Measurements from ENCODE around the gene PDZD2.

The PDZD2 gene

DNA sequence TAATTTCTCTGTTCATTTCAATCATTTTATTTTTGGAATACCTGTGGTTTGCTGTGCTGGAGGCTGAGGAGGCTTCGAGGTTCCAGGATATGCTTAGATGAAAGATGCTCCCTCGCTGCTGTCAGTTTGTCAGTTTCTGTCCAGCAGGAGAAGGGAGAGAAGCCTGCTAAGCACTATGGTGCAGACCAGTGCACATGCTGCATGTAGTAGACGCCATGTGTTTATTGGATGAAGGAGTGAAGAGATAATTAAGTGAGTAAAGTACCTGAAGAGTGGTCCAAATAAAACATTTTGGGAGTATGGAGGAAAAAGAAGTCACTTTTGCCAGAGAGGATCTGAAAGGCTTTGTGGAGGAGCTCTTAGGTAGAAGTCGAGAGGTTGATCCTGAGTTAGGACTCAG, 2.1 kb downstream of the PDZD2 start:
- no peak overlapping the region for H3K4me3 ChIP-seq (ENCODE audit: control insufficient read depth, low read depth, low read length)
- no peak for DNase-seq (ENCODE audit: low read depth)
- TF ChIP-seq, protein P1, sequence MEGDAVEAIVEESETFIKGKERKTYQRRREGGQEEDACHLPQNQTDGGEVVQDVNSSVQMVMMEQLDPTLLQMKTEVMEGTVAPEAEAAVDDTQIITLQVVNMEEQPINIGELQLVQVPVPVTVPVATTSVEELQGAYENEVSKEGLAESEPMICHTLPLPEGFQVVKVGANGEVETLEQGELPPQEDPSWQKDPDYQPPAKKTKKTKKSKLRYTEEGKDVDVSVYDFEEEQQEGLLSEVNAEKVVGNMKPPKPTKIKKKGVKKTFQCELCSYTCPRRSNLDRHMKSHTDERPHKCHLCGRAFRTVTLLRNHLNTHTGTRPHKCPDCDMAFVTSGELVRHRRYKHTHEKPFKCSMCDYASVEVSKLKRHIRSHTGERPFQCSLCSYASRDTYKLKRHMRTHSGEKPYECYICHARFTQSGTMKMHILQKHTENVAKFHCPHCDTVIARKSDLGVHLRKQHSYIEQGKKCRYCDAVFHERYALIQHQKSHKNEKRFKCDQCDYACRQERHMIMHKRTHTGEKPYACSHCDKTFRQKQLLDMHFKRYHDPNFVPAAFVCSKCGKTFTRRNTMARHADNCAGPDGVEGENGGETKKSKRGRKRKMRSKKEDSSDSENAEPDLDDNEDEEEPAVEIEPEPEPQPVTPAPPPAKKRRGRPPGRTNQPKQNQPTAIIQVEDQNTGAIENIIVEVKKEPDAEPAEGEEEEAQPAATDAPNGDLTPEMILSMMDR (IDR thresholded peaks at IDR 0.05; ENCODE audit: control insufficient read depth, insufficient read depth, low read depth, low read length, missing control alignments): no peak

DNA sequence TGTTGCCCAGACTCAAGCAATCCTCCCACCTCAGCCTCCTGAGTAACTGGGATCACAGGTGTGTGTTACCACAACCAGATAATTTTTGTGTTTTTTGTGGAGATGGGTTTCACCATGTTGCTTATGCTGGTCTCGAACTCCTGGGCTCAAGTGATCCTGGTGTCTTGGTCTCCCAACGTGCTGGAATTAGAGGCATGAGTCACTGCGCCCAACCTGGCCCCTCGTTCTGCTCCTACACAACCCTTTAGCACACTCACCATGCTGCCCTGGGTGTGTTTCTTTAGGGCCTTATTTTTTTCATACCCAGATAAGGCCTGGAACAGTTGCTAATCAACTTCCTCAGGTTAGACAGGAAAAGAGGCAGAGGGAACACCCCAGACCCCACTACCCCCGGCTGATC, 2.6 kb downstream of the PDZD2 start:
- H3K4me3 ChIP-seq (ENCODE audit: control insufficient read depth, low read depth, low read length): no peak overlapping the region
- no peak for DNase-seq (ENCODE audit: low read depth)
- TF ChIP-seq, protein P1 (IDR thresholded peaks at IDR 0.05; ENCODE audit: control insufficient read depth, insufficient read depth, low read depth, low read length, missing control alignments): no peak

DNA sequence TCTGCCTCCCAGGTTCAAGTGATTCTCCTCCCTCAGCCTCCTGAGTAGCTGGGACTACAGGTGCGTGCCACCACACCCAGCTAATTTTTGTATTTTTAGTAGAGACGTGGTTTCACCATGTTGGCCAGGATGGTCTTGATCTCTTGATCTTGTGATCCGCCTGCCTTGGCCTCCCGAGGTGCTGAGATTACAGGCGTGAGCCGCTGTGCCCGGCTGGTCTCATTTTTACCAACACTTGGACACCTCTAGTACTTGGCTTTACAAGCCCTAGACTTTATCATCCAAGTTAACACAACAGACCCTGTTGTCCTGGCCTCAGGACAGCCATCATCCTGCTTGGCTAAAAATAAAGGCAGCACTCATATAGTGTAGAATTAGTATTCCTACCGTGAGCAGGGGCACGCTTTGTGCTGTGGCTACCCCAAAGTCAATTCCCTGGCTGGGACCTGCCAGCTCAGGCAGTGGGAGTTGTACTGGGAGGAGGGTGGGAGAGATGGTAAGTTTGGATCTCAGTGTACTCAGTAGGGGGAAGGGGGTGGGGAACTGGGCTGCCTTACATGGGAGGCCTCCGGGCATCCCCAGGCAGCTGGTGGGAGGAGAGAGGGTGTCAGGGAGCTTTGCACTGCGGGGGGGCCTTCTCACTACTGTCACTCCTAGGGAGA, 6.6 kb downstream of the PDZD2 start:
- no peak overlapping the region for H3K4me3 ChIP-seq (ENCODE audit: control insufficient read depth, low read depth, low read length)
- TF ChIP-seq, protein P1 (IDR thresholded peaks at IDR 0.05; ENCODE audit: control insufficient read depth, insufficient read depth, low read depth, low read length, missing control alignments): no peak
- DNase-seq (ENCODE audit: low read depth): no peak

DNA sequence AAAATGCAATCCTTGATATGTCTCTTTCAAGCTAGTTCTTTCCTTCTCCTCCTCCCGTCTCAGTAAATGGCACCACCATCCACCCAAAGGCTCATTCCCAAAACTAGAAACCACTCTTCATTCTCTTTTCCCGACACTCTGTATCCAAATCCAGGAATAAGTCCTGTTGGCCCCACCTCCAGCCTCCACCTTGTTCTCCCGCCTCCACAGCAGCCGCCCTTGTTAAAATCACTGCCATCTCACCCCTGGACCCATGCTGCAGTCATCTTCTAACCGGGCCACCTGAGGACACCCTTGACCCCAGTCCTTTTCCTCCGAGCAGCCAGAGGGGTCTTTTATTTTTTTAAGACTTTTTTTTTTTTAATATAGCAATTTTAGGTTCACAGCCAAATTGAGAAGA, 9.4 kb downstream of the PDZD2 start:
- TF ChIP-seq, protein P1 (IDR thresholded peaks at IDR 0.05; ENCODE audit: control insufficient read depth, insufficient read depth, low read depth, low read length, missing control alignments): no peak
- DNase-seq (ENCODE audit: low read depth): no peak
- no peak overlapping the region for H3K4me3 ChIP-seq (ENCODE audit: control insufficient read depth, low read depth, low read length)

DNA sequence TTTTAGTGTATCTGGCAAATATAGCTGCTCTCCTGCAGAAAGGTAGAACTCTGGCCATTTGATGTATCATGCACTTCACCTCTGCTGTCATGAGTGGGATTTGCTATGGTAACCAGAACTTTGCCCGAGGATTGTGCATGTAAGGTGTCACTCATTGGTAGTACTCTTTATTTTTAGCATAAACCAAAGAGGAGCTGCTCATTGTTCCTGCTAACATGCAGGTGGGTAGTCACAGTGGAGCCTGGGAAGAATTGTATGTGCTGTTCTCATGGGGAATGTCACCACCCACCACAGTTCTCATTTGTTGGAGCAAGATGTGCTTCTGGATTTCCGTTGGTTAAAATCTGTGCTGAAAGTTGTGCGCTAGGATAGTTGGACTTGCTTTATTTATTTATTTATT, 12.3 kb downstream of the PDZD2 start:
- no peak overlapping the region for H3K4me3 ChIP-seq (ENCODE audit: control insufficient read depth, low read depth, low read length)
- TF ChIP-seq, protein P1 (IDR thresholded peaks at IDR 0.05; ENCODE audit: control insufficient read depth, insufficient read depth, low read depth, low read length, missing control alignments): no peak
- no peak for DNase-seq (ENCODE audit: low read depth)

DNA sequence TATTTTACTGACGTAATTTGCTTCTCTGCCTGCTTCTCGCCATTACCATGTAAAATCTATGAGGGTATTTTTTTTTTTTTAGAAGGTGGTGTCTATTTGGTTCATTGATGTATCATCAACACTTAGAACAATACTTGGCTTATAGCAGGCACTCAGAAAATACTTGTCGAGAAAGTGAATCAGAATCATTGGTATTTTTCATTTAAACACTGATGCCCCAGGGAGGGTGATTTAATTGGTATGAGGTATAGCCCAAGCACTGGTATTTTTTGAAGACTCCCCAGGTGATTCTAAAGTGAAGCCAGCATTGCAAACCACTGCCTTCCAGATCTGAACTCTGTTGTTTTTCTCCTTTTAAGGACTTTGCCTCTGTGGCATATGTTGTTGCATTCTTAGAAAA, 16.6 kb downstream of the PDZD2 start:
- TF ChIP-seq, protein P1 (IDR thresholded peaks at IDR 0.05; ENCODE audit: control insufficient read depth, insufficient read depth, low read depth, low read length, missing control alignments): no peak
- no peak for DNase-seq (ENCODE audit: low read depth)
- H3K4me3 ChIP-seq (ENCODE audit: control insufficient read depth, low read depth, low read length): no peak overlapping the region
